HG02970 (cell line): ENCODE data around the gene NBAS.

Experiments used
- ATAC-seq: cut with Tn5 transposase; IDR thresholded peaks from one replicate; pipeline ENCODE4 v1.9.1; 2021; ENCODE audit warnings: mild to moderate bottlenecking, moderate library complexity, moderate number of reproducible peaks; ENCODE audit not compliant: unreplicated experiment, low FRiP score

NBAS gene

GRCh38 chr2:15117409-15118050 lies 443.6 kb downstream of the NBAS start:
- no peak for ATAC-seq
